GM12878 (cell line): Measurements from ENCODE around the gene TRANK1. TPM values are rescaled to one million over a fixed set of nuclear protein-coding genes. Genes with fewer than 3 reads are reported as not detected.

ENCODE experiments used
- ATAC-seq: fragments of 200-7000 bp; cut with Tn5 transposase; 3 replicates; pipeline ENCODE4 v1.9.1; 2020; ENCODE audit warnings: mild to moderate bottlenecking, moderate library complexity
- BruUV-seq: library from RNA; stranded (reverse); fragments of 400-500 nt; replicated peaks from 2 replicates; lab custom pipeline; 2021; lab: Mats Ljungman, UMichigan
- CTCF ChIA-PET: fragments of 300-600 bp; sonication (Branson Sonifier 250); formaldehyde crosslinking; extraction: SDS; loops from one replicate; lab custom pipeline; 2021; ENCODE audit warnings: inconsistent platforms; lab: Yijun Ruan, JAX
- POLR2A ChIA-PET: fragments of 350-600 bp; formaldehyde crosslinking; extraction: SDS; loops from one replicate; lab custom pipeline; 2021; ENCODE audit warnings: inconsistent platforms; lab: Charles Lee
- RAD21 ChIA-PET: fragments of 300-600 bp; sonication (Branson Sonifier 250); formaldehyde crosslinking; loops from one replicate; lab custom pipeline; 2023; ENCODE audit warnings: antibody characterized with exemption; ENCODE audit not compliant: unreplicated experiment; lab: Charles Lee
- SMC1A ChIA-PET: fragments of 300-600 bp; sonication (Branson Sonifier 250); formaldehyde crosslinking; loops from one replicate; lab custom pipeline; 2023; ENCODE audit not compliant: unreplicated experiment, uncharacterized antibody; lab: Charles Lee
- DNase-seq: peaks from one replicate; pipeline ENCODE4 v3.0.0-alpha.2; 2011; ENCODE audit warnings: low read depth, low spot score
- FAIRE-seq: peaks from 3 replicates; lab custom pipeline; 2011; peaks lifted over from hg19 to GRCh38; lab: Jason Lieb, UNC
- H2AFZ ChIP-seq: 2 replicates; pipeline ENCODE4 v1.6.0; 2011; ENCODE audit warnings: low read depth, low read length, control low read depth; ENCODE audit not compliant: control insufficient read depth
- H3K27ac ChIP-seq: 2 replicates; pipeline ENCODE4 v1.5.1; 2011; ENCODE audit warnings: control low read depth; ENCODE audit not compliant: control insufficient read depth, insufficient read depth
- H3K27me3 ChIP-seq, 2 experiments: replicated peaks in 1 of 2; 2 replicates each; pipeline versions ENCODE4 v1.6.0 to v1.6.1; 2011; ENCODE audit warnings: low read length in 1 of 2; ENCODE audit not compliant: control insufficient read depth in 2 of 2, insufficient read depth in 2 of 2
- H3K36me3 ChIP-seq, 2 experiments: 2 replicates each; pipeline ENCODE4 v1.5.1; 2011; ENCODE audit warnings: low read length in 1 of 2; ENCODE audit not compliant: control insufficient read depth in 2 of 2, insufficient read depth in 2 of 2
- H3K4me1 ChIP-seq: 2 replicates; pipeline ENCODE4 v1.6.1; 2011; ENCODE audit warnings: mild to moderate bottlenecking, low read length, moderate library complexity, mixed read lengths; ENCODE audit not compliant: control insufficient read depth, insufficient read depth
- H3K4me2 ChIP-seq: 2 replicates; pipeline ENCODE4 v1.6.0; 2011; ENCODE audit warnings: control low read depth; ENCODE audit not compliant: control insufficient read depth, insufficient read depth
- H3K4me3 ChIP-seq: fragments of 200-600 bp; sonication (generic); 2 replicates; pipeline ENCODE4 v1.5.1; 2016
- H3K79me2 ChIP-seq: 2 replicates; pipeline ENCODE4 v1.6.0; 2011; ENCODE audit warnings: low read length; ENCODE audit not compliant: control insufficient read depth, insufficient read depth
- H3K9ac ChIP-seq: 2 replicates; pipeline ENCODE4 v1.8.0; 2011; ENCODE audit warnings: low read length, control low read depth, mixed read lengths; ENCODE audit not compliant: control insufficient read depth, insufficient read depth
- H3K9me3 ChIP-seq: replicated peaks from 3 replicates; pipeline ENCODE4 v1.5.1; 2011; ENCODE audit warnings: mild to moderate bottlenecking, low read length; ENCODE audit not compliant: control insufficient read depth, insufficient read depth
- H4K20me1 ChIP-seq: 2 replicates; pipeline ENCODE4 v1.6.0; 2011; ENCODE audit not compliant: control insufficient read depth, insufficient read depth
- ATF7 ChIP-seq: fragments of 450-650 bp; IDR thresholded peaks from 2 replicates; pipeline ENCODE4 v1.6.1; 2016; ENCODE audit warnings: low read depth, mild to moderate bottlenecking
- BCL11A ChIP-seq: IDR thresholded peaks from 2 replicates; pipeline ENCODE4 v1.6.1; 2011; ENCODE audit warnings: low read depth, low read length
- CHD1 ChIP-seq: IDR thresholded peaks from 2 replicates; pipeline ENCODE4 v1.6.1; 2012; ENCODE audit warnings: low read depth, low read length, improper control_type of control experiment
- EED ChIP-seq: sonication (generic); IDR thresholded peaks from 2 replicates; pipeline ENCODE4 v1.6.1; 2016; ENCODE audit warnings: antibody characterized with exemption, low read depth
- FOXM1 ChIP-seq: IDR thresholded peaks from 2 replicates; pipeline ENCODE4 v1.6.1; 2012; ENCODE audit warnings: low read depth, mild to moderate bottlenecking, inconsistent platforms, low read length, moderate library complexity
- HDGF ChIP-seq: fragments of 450-650 bp; IDR thresholded peaks from 2 replicates; pipeline ENCODE4 v1.6.1; 2016; ENCODE audit warnings: antibody characterized with exemption
- IKZF1 ChIP-seq: fragments of 450-650 bp; conservative IDR thresholded peaks from 2 replicates; pipeline ENCODE4 v1.6.1; 2017; ENCODE audit warnings: antibody characterized with exemption, mild to moderate bottlenecking
- KLF5 ChIP-seq: fragments of 450-650 bp; IDR thresholded peaks from 2 replicates; pipeline ENCODE4 v1.6.1; 2014; ENCODE audit warnings: mild to moderate bottlenecking; ENCODE audit not compliant: partially characterized antibody
- MTA2 ChIP-seq: fragments of 450-650 bp; IDR thresholded peaks from 2 replicates; pipeline ENCODE4 v1.6.1; 2016; ENCODE audit warnings: low read depth, mild to moderate bottlenecking, moderate library complexity
- NFIC ChIP-seq: IDR thresholded peaks from 2 replicates; pipeline ENCODE4 v1.6.1; 2012; ENCODE audit warnings: low read depth, mild to moderate bottlenecking, inconsistent platforms, low read length, moderate library complexity
- RBBP5 ChIP-seq: fragments of 200-600 bp; sonication (generic); conservative IDR thresholded peaks from 2 replicates; pipeline ENCODE4 v1.6.1; 2016
- SPI1 ChIP-seq: IDR thresholded peaks from 2 replicates; pipeline ENCODE4 v1.6.1; 2011; ENCODE audit warnings: low read depth, mild to moderate bottlenecking, low read length, moderate library complexity, borderline replicate concordance; ENCODE audit not compliant: insufficient read depth
- SUZ12 ChIP-seq: fragments of 200-600 bp; sonication (generic); IDR thresholded peaks from one replicate; pipeline ENCODE4 v1.6.1; 2018; ENCODE audit warnings: antibody characterized with exemption, mild to moderate bottlenecking; ENCODE audit not compliant: unreplicated experiment
- YY1 ChIP-seq: IDR thresholded peaks from 2 replicates; pipeline ENCODE4 v1.6.1; 2011; ENCODE audit warnings: low read depth, mild to moderate bottlenecking, low read length
- WGBS: methylation state at CpG from one replicate; pipeline ENCODE4 v1.1.6; 2016; ENCODE audit warnings: low lambda C conversion rate; ENCODE audit not compliant: insufficient replicate concordance, insufficient coverage; ENCODE audit errors: missing lambda C conversion rate; 5-methylcytosine and 5-hydroxymethylcytosine counted together
- in situ Hi-C: fragments of 300-500 bp; cut with MboI; formaldehyde crosslinking; loops from 9 replicates; pipeline ENCODE4 v1.14.3; 2018; ENCODE audit warnings: mixed read lengths
- intact Hi-C: fragments of 100-400 bp; cut with micrococcal nuclease; formaldehyde crosslinking; loops from one replicate; pipeline ENCODE4 v1.14.2; 2022; ENCODE audit not compliant: unreplicated experiment
- polyA plus RNA-seq, 11 experiments: library from polyadenylated mRNA; depleted of rRNA in 4 of 11; unstranded in 6 of 11; stranded (reverse) in 5 of 11; fragments of >200 nt; fragmentation: Nextera tagmentation in 4 of 11; fragmentation: Illumina TruSeq in 1 of 11; extraction: Ambion mirVana in 4 of 11; extraction: Trizol in 1 of 11; gene quantifications; 1 replicate in 1 of 11; 2 replicates in 10 of 11; pipeline versions ENCODE4 v1.2.1 to v1.2.3, GENCODE V29; 2011 to 2016; ENCODE audit warnings: inconsistent platforms in 2 of 11, missing spikeins in 2 of 11, low read depth in 1 of 11
- total RNA-seq, 4 experiments: library from RNA; depleted of rRNA in 3 of 4; stranded (reverse); fragments of >200 nt in 3 of 4; fragmentation: Illumina TruSeq in 1 of 4; extraction: Trizol in 1 of 4; gene quantifications; 2 replicates each; pipeline versions ENCODE4 v1.2.1 to v1.2.3, GENCODE V29; 2013 to 2021
- TF ChIP-seq, protein P1 (sequence below): IDR thresholded peaks from 2 replicates; pipeline ENCODE4 v1.6.1; 2012; ENCODE audit warnings: low read depth, low read length, improper control_type of control experiment
- TF ChIP-seq, protein P2 (sequence below): fragments of 450-650 bp; IDR thresholded peaks from 2 replicates; pipeline ENCODE4 v1.6.1; 2014; ENCODE audit warnings: mild to moderate bottlenecking
- TF ChIP-seq, protein P3 (sequence below): IDR thresholded peaks from 2 replicates; pipeline ENCODE4 v1.6.1; 2011; ENCODE audit warnings: low read depth, low read length, improper control_type of control experiment, borderline replicate concordance
- TF ChIP-seq, protein P4 (sequence below): IDR thresholded peaks from 2 replicates; pipeline ENCODE4 v1.6.1; 2011; ENCODE audit warnings: borderline replicate concordance, low read depth, mild to moderate bottlenecking, moderate library complexity, mixed read lengths, low read length; ENCODE audit not compliant: insufficient read depth; ENCODE audit errors: extremely low read length

The TRANK1 gene
- total and polyA plus RNA-seq, 10 of the 15 experiments (the other 5 are each of a cell fraction or from before 2014, with no cell fraction given), result 0.46 to 8.8 (median 1.1) TPM

DNA sequence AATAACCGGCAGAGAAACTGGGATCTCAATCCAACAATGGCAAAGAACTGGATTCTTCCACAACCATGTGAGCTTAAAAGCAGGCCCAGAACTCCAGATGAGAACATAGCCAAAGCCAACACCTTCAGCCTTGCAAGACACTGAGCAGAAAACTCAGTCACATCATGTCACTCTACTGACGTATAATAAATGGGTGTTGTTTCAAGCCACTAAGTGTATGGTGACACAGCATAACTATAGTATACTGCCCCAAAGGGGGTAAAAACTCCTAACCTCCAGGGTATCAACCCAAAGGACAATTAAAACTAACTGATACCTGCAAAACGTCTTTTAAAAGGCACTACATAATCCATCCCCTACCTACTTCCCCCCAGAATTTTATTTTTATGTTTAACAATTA is 69.5 kb downstream of the TRANK1 start (continued):
- TF ChIP-seq, protein P1, sequence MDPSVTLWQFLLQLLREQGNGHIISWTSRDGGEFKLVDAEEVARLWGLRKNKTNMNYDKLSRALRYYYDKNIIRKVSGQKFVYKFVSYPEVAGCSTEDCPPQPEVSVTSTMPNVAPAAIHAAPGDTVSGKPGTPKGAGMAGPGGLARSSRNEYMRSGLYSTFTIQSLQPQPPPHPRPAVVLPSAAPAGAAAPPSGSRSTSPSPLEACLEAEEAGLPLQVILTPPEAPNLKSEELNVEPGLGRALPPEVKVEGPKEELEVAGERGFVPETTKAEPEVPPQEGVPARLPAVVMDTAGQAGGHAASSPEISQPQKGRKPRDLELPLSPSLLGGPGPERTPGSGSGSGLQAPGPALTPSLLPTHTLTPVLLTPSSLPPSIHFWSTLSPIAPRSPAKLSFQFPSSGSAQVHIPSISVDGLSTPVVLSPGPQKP, result no peak
- no peak for TF ChIP-seq RBBP5
- no peak for TF ChIP-seq CHD1
- TF ChIP-seq, protein P2, sequence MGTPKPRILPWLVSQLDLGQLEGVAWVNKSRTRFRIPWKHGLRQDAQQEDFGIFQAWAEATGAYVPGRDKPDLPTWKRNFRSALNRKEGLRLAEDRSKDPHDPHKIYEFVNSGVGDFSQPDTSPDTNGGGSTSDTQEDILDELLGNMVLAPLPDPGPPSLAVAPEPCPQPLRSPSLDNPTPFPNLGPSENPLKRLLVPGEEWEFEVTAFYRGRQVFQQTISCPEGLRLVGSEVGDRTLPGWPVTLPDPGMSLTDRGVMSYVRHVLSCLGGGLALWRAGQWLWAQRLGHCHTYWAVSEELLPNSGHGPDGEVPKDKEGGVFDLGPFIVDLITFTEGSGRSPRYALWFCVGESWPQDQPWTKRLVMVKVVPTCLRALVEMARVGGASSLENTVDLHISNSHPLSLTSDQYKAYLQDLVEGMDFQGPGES, result no peak
- no peak for TF ChIP-seq FOXM1
- no peak for TF ChIP-seq SUZ12
- TF ChIP-seq MTA2, result no peak
- no peak for TF ChIP-seq SPI1
- TF ChIP-seq, all 136 proteins: peak for 0

DNA sequence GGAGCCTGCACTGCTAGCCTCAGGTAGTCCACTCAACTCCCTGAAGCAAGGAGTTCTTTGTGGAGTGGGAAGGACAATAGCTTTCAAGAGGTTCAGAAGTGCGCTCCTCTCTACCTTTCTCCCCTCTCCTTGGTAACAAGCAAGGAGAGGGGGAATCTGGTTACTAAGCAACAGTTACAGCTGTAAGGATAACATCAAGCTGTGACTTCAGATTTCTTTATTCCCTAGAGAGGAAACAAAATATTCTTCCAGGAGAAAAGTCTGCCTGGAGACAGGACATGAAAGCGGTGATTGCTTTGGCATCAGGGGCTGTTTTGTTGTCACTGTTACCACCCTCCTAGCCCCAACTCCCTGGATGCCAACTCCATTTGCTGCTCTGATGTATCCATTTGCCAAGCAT is 70.4 kb downstream of the TRANK1 start:
- no peak overlapping the region for H3K9ac ChIP-seq
- H3K79me2 ChIP-seq, result no peaks in the 10 kb centered on the region
- intact Hi-C loops (no loop called here), in situ Hi-C loops (no loop called here)
- H2AFZ ChIP-seq, result no peak overlapping the region
- no peaks in the 10 kb centered on the region for H3K36me3 ChIP-seq
- peaks cover 11% of the 10 kb centered on the region for H3K4me1 ChIP-seq
- H3K4me3 ChIP-seq, result no peak overlapping the region
- BruUV-seq, result no TSS peak
- ChIA-PET POLR2A (interaction anchor here (0.6 to 1.6 kb wide), 3 partner anchors 9 to 26 kb away, joined by 3 to 7 read pairs (median 4); no protein-coding TSS in a partner anchor), RAD21 (interaction anchor here (1.0 to 1.2 kb wide), 3 partner anchors 81 to 96 kb away, joined by 3 to 4 read pairs (median 3); no protein-coding TSS in a partner anchor), CTCF (interaction anchor here (0.6 to 6.6 kb wide), 3 partner anchors 18 to 803 kb away, joined by 3 to 54 read pairs (median 25); no protein-coding TSS in a partner anchor), SMC1A (interaction anchor here (1.1 to 4.1 kb wide), 3 partner anchors 14 to 84 kb away, joined by 4 to 29 read pairs (median 6); no protein-coding TSS in a partner anchor)
- H3K4me2 ChIP-seq, result no peak overlapping the region
- H3K9me3 ChIP-seq, result no peaks in the 10 kb centered on the region
- no peaks in the 10 kb centered on the region for H4K20me1 ChIP-seq
- no peak overlapping the region for H3K27ac ChIP-seq
- WGBS, result 97% methylated on average over 2 of the region's 2 CpGs
- no peak for ATAC-seq
- TF ChIP-seq BCL11A (no peak), YY1 (no peak), ATF7 (no peak), HDGF (no peak), EED (no peak), IKZF1 (no peak), KLF5 (no peak), NFIC (no peak), SUZ12 (no peak)
- TF ChIP-seq, protein P3, sequence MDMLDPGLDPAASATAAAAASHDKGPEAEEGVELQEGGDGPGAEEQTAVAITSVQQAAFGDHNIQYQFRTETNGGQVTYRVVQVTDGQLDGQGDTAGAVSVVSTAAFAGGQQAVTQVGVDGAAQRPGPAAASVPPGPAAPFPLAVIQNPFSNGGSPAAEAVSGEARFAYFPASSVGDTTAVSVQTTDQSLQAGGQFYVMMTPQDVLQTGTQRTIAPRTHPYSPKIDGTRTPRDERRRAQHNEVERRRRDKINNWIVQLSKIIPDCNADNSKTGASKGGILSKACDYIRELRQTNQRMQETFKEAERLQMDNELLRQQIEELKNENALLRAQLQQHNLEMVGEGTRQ, result no peak
- TF ChIP-seq, protein P4, sequence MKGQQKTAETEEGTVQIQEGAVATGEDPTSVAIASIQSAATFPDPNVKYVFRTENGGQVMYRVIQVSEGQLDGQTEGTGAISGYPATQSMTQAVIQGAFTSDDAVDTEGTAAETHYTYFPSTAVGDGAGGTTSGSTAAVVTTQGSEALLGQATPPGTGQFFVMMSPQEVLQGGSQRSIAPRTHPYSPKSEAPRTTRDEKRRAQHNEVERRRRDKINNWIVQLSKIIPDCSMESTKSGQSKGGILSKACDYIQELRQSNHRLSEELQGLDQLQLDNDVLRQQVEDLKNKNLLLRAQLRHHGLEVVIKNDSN, result no peak
- TF ChIP-seq, all 136 proteins: peak for 0
- no peak for DNase-seq
- FAIRE-seq, result no peak
- no peaks in the 10 kb centered on the region for H3K27me3 ChIP-seq
